ENCODE measurements around the gene SIVA1.
A peak's percentile ranks its signal among the peaks of the same experiment; 100 is the strongest.
"Not testable (repeated sequence)": the region's sequence is repeated elsewhere in the genome, so short reads cannot be mapped to it uniquely, and the experiment has no call there.

The SIVA1 gene

DNA sequence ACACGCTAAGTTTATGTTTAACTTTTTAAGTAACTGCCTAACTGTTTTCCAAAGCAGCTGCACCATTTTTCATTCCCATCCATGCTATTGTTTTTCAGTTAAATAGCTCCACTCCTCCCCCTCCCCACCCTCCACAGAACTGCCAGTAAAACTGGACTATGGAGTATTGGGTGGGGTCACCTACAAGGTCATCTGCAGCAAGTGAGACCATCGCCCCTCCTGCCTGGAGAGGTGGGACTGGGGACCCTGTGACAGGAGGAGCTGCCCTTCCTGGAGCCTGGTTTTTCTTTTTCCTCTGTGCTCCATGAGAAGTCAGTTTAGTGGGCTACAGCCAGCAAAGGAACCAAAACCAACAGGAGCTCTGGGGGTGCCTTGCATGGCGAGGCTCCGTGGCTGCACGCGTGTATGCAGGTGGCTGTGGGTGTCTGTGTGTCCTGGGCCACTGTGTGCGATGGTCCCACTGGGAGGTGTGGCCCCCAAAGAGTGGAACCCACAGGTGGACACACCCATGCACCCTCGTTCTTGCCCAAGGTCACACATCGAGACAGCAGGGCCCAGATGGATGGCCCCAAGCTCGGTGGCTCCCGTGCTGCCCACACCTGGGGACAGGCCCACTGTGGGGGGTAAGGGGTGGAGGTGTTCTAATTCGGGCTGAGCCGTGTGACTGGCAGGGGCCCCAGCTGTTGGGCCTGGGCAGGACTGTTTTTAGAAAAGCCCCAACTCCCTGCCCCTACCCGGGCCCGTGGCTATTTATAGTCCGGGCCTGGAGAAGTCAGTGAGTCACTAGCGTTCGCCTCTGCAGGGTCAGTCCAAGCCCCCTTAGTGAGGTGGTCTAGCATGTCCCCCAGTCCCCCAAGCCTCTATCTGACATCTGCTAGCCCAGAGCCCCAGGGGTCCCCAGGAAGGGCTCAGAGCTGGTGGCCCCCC lies 31.2 kb upstream of the SIVA1 start:
- DNase-seq: no peak

- no peak for DNase-seq
These were observed 29.9 kb upstream of the SIVA1 start for GRCh38 chr14:104722938-104723650.

DNA sequence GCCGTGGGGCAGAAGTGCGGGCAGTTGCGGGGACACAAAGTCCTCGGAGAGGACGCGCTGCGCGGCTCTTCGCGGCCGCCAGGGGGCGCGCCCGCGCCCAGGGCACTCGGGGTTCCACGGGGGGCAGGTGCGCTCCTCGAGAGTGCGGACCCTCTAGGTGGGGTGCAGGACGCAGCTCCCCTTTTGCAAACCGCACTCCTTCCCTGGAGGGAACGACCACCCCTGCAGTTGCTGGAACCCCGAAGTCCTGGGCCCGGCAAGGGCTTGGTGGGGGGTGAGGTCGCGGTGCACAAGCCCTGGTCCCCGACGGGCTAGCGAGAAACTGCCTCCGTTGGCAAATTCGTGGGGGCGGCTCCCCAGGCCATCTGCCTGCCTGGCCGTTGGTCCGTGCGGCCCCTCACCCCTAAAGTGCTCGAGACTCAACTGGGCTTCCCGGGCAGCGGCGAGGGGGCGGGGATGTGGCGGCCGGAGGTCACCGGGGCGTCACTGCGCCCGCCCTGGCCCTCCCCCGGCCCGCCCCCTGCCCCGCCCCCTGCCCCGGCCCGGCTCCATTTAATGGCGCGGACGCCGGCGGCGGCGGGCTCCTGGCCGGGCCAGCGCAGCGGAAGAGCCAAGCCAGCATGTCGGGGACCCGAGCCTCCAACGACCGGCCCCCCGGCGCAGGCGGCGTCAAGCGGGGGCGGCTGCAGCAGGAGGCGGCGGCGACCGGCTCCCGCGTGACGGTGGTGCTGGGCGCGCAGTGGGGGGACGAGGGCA lies 29.1 kb upstream of the SIVA1 start, which contains the start of gene ADSS1:
ADSS1 (plus strand) TSS at position 579 of the 756 bp plus-strand sequence; CDS start at position 621, 42 bp downstream.
- peak; percentile 60 for DNase-seq

- DNase-seq: peak; percentile 12
These were observed 28.5 kb upstream of the SIVA1 start for GRCh38 chr14:104724407-104724980.

DNA sequence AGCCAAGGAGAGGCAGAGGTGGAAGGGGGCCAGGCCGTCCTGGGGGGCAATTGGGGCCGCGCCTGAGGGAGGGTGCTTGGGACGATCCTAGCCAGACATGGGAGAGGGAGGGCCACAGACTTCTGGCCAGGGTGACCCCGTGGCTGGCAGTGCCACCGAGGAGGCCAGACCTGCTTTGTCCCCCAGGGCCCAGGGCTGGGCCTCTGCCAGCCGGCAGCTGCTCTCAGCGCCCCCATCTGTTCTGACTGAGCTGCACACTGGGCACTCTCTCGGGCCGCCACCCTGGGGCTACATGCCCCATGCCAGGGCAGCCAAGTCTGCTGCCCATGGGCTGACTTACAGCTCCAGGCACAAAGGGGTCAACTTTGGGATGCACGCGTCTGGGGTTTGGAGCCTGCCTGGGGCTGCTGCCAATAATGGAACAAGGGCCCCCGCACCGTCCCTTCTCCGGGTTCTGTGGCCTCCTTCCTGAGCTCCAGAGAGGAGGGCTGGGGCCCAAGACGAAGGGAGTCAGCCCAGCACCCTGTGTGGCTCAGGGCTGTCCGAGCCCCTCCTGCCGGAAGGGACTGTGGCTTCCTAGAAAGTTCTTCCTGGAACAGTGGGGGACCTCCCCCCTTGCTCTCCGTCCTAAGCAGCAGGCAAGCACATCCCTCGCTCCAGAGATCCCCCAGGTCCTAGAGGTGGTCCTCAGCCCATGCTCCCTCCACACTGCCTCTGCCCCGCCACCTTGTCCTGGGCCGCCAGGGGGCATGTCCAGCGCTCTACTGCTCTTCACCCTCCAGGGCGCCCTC lies 27.8 kb upstream of the SIVA1 start:
- no peak for DNase-seq

DNA sequence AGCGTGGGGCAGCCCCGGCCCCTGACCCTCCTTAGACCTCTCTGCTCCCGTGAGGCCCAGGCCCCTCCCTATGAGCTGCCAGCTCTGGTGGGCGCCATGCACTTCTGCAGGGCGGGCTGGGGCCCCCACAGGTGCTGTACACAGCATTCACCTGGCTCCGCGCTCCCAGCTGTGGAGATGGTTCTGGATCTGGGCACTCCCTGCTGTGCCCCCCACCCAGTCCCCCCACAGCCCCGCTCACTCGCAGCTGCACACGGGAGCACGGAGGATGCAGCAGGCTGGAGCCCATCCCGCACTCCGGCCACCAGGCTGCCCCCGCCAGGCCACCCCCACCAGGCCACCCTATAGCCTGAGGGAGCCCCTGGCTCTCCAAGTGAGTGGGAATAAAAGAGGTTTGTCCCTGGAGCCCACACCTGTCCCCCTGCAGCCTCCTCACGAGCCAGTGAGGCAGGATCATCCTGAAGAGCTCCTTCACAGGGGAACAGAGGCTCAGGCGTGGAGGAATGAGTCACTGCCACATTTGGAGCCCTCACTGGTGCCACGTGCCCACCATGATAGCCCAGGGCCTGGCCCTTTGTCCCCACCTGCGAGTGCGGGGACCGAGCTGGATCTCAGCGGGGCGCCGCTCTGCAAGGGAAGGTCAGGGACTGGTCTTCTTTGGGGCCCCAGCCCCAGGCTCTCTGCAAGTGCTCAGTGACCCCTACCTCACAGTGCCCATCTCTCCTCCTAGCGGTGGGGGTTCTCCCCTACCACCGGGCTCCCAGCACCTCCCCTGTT lies 27.0 kb upstream of the SIVA1 start:
- no peak for DNase-seq

- no peak for DNase-seq
These were observed 26.1 kb upstream of the SIVA1 start for GRCh38 chr14:104726600-104727451.

DNA sequence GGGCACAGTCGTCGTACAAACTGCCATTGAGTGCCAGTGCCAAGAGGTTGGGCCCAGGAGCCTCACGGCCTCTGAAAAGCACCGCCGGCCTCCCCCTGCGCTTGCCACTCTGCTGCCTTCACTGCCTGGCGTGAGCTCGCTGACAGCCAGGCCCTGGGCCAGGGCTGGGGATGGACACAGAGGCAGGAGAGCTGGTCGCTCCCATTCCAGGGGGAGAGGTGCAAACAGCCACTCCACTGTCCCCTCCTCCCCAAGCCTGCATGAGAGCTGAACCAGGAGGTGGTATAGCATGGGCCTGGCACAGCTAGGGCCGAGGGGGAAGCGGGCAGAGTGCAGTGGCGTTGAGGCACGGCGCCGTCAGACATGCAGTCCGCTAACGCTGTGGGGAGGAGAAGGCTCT lies 24.3 kb upstream of the SIVA1 start:
- no peak for DNase-seq

- DNase-seq: not testable (repeated sequence)
These were observed 23.6 kb upstream of the SIVA1 start for GRCh38 chr14:104729176-104729834.

DNA sequence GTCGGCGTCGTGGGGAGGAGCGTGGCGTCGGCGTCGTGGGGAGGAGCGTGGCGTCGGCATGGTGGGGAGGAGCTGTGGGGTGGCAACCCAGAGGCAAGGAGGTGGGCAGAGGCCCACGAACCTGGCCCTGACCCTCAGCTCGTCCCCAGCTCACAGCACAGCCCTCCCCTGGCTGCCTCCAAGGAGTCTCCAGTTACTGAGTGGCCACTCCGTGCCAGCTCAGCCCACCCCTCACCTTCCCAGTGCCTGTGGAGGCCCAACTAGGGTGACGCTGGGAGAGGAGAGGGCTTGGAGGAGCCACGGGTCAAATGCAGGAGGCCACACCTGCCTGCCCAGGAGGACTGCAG lies 23.1 kb upstream of the SIVA1 start:
- no peak for DNase-seq

DNA sequence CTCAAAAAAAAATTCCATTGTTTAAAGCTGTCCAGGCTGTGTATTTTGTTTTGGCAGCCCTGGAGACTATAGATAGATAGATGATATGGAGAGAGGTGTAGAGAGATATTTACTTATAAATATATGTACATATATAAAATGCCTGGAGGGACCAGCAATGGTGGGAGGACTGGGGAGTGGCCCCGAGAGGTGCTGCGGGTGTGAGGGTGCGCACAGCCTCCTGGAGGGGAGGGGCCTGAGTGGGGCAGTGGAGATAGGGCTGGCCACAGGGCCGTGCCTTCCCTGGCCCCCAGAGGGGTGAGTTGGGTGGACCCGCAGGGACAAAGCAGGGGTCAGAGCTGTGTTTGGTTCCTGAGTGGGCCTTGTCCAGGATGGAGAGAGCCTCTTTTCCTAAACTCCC lies 22.5 kb upstream of the SIVA1 start:
- DNase-seq: no peak

DNA sequence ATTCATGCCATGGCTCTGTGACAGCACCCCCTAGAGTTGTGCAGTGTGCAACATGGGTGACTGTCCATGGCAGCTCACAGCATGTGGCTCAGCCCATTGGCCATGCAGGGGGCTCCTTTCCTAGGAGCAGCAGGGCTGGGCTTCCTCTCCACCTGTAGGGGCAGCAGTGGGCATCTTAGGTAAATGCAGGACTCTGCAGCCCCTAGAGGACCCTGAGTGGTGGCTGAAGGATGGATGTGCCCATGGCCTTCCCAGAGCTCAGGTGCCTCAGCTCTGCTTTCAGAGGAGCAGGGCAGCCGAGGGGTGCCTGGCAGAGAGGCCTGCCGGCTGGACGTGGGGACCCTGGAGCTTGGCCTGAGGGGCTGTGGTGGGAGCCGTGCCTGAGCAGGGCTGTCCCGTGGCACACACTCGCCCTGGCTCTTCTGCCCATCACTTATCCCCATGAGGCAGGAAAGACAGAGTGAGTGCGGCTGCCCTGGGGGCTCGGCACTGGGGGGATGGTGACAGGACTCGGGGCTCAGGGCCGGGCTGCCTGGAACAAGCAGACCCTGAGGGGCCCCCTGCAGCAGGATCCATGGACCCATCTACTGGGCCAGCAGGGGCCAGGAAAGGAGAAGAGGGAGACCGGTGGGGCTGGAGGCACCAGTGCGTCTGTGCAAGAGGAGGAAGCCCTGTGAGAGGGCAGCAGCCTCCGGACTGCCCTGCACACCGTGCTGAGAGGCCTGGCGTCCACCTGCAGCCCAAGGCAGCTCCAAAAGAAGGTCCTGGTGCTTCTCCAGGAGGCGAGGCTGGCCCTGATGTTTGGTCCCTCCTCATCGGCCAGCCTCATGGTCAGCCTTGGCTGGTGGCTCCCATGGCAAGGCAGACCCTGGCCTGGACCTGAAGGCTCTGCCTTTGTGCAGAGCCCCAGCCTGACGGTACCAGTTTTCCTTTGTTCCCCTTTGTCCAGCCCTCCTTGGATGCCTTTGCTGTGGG lies 21.3 kb upstream of the SIVA1 start:
- DNase-seq: no peak

DNA sequence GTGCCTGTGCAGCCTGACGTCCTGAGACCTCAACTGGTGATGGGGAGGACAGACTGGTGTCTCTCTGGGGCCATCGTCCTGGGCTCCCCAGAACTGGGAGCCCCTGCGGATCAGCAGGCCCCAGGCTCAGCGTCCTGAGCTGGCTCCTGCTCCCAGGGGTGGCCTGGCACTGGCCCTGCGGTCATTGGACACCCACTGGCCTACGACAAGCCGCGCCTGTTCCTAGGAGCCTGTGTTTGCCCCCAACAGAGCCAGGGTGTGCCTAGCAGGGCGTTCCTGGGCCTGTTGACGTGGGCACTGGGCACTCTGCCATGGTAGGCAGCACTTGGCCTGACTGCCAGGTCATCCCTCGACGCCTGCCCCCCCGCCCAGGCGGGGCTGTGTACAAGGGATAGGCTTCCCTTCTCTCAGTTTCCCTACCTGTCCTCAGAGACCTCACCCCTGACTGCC lies 20.6 kb upstream of the SIVA1 start:
- no peak for DNase-seq

DNA sequence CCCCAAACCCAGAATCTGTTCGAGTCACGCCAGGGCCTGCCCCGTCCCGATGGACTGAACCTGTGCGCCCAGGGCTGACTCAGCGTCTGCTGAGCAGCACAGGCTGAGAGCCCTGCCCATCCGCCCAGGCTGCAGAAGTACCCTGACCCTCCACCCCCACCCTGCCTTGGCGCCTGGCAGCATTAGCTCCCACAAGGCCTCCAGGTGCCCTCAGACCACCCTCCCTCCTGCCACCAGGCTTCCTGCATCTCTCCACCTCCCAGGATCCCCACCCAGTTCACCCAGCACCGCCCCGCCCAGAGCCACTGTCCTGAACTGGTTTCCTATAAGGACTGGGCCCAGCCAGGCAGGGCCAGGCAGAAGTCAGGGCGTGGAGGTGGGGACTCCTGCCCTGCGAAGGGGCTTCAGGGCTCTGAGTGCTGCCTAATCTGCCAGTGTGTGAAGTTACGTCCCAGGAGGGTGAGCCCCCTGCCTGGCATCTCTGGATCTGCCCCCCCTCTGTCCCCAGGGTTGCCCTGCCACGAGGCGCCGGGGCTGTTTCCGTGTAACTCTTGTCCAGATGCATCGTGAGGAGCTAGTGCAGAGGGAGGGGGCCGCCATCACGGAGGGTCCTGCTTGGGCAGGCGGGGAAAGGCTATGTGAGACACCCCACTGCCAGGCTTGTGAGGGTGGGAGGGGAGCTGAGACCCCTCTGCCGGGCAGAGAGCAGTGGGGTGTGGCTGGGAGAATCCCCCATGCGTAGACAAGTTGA lies 19.8 kb upstream of the SIVA1 start:
- DNase-seq: no peak

- DNase-seq: no peak
These were observed 18.8 kb upstream of the SIVA1 start for GRCh38 chr14:104734051-104734587.

GRCh38 chr14:104734601-104734990 lies 18.4 kb upstream of the SIVA1 start:
- no peak for DNase-seq
